ENCODE measurements around the gene CD7.

GRCh38 chr17:82338858-82339633 is 21.6 kb upstream of the CD7 start:
- TF ChIP-seq POLR2A (IDR thresholded peaks at IDR 0.05; ENCODE audit: low read depth, low read length): peak; percentile 19
- TF ChIP-seq, protein P1, sequence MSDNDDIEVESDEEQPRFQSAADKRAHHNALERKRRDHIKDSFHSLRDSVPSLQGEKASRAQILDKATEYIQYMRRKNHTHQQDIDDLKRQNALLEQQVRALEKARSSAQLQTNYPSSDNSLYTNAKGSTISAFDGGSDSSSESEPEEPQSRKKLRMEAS (IDR thresholded peaks at IDR 0.05; ENCODE audit: insufficient read depth, insufficient read length): no peak
- TF ChIP-seq, protein P2, sequence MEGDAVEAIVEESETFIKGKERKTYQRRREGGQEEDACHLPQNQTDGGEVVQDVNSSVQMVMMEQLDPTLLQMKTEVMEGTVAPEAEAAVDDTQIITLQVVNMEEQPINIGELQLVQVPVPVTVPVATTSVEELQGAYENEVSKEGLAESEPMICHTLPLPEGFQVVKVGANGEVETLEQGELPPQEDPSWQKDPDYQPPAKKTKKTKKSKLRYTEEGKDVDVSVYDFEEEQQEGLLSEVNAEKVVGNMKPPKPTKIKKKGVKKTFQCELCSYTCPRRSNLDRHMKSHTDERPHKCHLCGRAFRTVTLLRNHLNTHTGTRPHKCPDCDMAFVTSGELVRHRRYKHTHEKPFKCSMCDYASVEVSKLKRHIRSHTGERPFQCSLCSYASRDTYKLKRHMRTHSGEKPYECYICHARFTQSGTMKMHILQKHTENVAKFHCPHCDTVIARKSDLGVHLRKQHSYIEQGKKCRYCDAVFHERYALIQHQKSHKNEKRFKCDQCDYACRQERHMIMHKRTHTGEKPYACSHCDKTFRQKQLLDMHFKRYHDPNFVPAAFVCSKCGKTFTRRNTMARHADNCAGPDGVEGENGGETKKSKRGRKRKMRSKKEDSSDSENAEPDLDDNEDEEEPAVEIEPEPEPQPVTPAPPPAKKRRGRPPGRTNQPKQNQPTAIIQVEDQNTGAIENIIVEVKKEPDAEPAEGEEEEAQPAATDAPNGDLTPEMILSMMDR (IDR thresholded peaks at IDR 0.05; ENCODE audit: extremely low read depth in 1 of 2, insufficient read depth in 1 of 2, low read depth in 1 of 2, low read length in 2 of 2): no peak

Data from endothelial cell of umbilical vein (primary cell).